Measurements from ENCODE around the gene CCDC85C.

CCDC85C gene

DNA sequence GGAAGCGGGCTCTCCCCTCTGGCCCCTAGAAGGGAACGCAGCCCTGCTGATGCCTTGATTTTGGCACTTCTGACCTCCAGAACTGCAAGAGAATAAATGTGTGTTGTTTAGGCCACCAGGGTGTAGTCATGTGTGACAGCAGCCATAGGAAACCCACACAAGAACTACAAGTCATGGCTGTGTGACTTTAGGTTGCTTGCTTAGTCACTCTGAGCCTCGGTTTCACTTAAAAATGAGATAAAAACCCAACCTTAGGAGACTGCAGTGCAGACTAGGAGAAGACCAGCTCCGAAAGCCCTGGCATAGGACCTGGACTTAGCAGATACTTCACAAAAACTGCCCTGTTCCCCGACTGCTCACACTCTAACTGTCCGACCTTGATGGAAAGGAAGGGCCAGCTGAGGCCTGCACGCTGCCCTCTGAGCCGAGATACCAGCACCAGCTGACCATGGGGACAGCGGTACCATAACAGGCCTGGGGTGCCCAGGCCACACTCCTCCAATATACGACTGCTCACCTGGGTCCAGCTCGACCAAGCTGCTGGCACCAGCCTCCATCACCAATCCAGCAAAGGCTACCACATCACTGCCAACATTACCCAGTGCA lies 53.5 kb downstream of the CCDC85C start:
- TF ChIP-seq, protein P1, sequence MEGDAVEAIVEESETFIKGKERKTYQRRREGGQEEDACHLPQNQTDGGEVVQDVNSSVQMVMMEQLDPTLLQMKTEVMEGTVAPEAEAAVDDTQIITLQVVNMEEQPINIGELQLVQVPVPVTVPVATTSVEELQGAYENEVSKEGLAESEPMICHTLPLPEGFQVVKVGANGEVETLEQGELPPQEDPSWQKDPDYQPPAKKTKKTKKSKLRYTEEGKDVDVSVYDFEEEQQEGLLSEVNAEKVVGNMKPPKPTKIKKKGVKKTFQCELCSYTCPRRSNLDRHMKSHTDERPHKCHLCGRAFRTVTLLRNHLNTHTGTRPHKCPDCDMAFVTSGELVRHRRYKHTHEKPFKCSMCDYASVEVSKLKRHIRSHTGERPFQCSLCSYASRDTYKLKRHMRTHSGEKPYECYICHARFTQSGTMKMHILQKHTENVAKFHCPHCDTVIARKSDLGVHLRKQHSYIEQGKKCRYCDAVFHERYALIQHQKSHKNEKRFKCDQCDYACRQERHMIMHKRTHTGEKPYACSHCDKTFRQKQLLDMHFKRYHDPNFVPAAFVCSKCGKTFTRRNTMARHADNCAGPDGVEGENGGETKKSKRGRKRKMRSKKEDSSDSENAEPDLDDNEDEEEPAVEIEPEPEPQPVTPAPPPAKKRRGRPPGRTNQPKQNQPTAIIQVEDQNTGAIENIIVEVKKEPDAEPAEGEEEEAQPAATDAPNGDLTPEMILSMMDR (IDR thresholded peaks at IDR 0.05; ENCODE audit: low read depth, low read length): no peak
- no peak for DNase-seq (ENCODE audit: extremely low read depth, low read depth)

DNA sequence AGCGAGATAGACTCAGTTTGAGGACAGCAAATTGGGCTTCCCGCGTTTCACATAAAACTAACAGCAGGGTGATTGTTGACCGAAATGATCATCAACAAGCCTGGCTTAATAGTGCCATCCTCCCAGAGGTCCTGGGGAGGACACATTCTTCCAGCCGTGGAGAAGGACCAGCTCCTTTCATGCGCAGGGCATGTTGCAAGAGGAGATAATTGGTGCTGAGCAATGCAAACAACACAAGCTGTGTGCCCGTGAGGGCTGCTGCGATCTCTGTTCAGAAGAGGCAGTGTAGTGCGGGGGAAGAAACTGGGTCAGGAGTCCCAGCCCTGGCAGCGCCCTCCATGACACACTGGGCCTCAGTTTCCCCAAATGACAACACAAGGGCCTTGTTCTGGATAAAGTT lies 54.3 kb downstream of the CCDC85C start:
- no peak for DNase-seq (ENCODE audit: extremely low read depth, low read depth)
- TF ChIP-seq, protein P1 (IDR thresholded peaks at IDR 0.05; ENCODE audit: low read depth, low read length): no peak

DNA sequence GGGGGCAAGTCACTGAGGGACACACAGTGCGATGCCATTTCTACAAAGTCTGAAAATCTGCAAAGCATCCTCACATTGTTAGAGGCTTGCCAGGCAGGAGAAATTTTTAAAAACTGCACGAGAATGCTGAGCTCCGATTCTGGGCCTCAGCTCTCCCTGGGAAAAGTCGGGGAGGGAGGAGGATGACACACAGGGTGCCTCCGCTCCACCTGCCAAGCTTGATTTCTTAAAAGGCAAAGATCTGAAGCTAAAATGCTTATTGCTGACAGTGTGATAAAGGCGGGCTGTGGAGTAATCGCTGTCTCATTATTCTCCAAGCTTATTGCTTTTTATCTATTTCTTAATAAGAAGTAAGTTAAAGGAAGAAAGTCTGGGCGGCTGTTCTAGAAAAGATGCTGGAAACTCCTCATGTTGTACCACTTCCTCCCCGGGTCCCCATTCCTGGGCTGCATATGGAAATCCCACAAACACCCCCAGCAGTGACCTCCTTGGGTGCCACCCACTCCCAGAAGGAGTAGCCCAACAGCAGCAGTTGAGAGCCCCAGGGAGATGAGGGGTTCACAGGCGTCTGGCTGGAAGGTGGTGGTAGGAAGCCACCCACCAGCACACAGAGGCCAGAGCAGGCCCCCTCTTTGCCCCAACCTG lies 55.0 kb downstream of the CCDC85C start:
- TF ChIP-seq, protein P1 (IDR thresholded peaks at IDR 0.05; ENCODE audit: low read depth, low read length): no peak
- DNase-seq (ENCODE audit: extremely low read depth, low read depth): no peak

DNA sequence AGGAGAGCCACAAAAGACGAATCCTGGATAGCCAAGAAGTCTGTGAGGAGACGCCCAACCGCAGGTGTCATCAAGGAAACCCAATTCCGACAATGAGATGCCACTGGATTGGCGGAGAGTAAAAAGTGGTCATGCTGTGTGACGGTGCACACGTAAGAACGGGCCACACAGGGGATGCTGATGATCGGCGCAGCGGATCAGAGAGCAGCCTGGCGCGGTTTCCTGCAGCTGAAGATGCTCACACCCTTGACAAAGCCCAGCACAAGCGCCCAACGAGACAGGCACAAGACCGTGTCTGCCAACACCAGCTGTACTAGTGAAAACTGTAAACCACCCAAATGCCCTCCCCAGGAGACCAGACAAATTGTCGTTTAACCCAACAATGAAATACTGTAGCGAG lies 55.8 kb downstream of the CCDC85C start:
- TF ChIP-seq, protein P1 (IDR thresholded peaks at IDR 0.05; ENCODE audit: low read depth, low read length): no peak
- DNase-seq (ENCODE audit: extremely low read depth, low read depth): no peak

DNA sequence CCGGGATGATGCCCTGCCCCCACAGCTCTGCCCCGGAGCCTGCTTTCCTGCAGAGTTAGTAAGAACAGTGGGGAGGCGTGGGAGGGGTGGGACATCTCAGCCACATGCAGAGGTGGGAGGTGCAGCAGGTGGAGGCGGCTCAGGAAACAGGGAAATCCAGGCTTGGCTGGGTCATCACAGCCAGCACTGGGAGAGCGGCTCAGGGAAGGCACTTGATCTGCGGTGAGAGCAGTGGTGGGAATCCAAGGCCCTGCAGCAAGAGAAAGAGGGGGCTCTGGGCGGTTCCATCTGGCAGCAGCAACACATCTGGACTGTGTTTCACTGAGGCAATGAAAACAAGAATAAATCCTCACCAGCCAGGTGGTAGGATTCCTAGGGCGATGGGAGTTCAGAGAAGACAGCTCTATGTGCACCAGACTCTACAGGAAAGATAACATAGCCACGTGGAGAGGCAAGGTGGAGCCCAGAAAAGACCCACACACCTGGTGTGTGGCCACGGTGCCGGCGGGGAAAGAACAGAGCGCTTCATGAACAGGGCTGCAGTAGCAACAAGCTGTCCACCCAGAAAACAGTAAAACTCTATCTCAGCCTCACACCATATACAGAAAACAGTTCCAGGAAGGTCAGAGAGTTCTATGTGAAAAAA lies 57.6 kb downstream of the CCDC85C start:
- TF ChIP-seq, protein P1 (IDR thresholded peaks at IDR 0.05; ENCODE audit: low read depth, low read length): no peak
- no peak for DNase-seq (ENCODE audit: extremely low read depth, low read depth)

DNA sequence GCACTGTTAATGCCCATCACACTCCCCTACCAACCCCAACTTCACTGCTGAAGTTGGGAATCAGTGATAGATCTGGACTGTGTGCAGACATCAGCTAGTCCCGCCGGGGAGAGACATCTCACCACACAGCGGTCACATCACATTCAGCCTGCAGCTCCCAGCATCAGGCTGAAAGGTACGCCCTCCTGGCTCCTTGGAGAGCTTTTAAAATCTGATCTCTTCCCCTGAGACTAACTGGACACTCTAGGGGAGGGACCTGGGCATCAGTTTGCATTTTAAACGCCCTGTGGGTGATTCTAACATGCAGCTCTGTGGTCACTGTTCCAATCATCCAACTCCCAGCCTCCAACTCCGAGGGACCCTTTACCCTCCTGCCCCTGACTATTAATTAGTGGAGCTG lies 58.4 kb downstream of the CCDC85C start:
- TF ChIP-seq, protein P1 (IDR thresholded peaks at IDR 0.05; ENCODE audit: low read depth, low read length): no peak
- DNase-seq (ENCODE audit: extremely low read depth, low read depth): no peak

DNA sequence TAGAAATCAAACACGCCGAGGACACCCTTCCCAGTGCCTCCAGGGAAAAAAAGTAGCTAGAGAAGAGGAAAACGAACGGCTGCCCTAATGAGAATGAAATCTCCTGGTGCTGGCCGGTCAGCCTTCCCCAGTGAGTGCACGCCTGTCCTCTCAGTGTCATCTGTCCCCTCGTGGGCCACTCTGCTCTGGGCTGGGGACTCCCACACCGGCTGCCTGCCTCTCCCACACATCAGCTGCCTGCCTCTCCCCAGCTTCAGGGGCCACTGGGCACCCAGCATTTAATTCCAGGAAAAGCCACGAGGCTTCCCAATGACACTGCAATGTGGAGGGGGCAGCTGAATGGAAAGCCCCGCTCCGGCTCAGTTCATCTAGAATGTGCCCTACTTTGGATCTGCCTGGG lies 59.0 kb downstream of the CCDC85C start:
- TF ChIP-seq, protein P1 (IDR thresholded peaks at IDR 0.05; ENCODE audit: low read depth, low read length): no peak
- no peak for DNase-seq (ENCODE audit: extremely low read depth, low read depth)

All from AG09319 (cell line).